K562 (cell line): ENCODE results near the gene KRT85. TPM values are rescaled to one million over a fixed set of nuclear protein-coding genes. Genes with fewer than 3 reads are reported as not detected.

Experiments used
- ATAC-seq: fragments of 200-7000 bp; cut with Tn5 transposase; 3 replicates; pipeline ENCODE4 v1.9.1; 2020; ENCODE audit warnings: moderate library complexity
- BruUV-seq: library from RNA; stranded (reverse); fragments of 400-500 nt; replicated peaks from 2 replicates; lab custom pipeline; 2021; lab: Mats Ljungman, UMichigan
- CTCF ChIA-PET: fragments of 300-600 bp; formaldehyde crosslinking; extraction: SDS; loops from one replicate; lab custom pipeline; 2021; ENCODE audit warnings: low intra/inter-chr PET ratio; lab: Yijun Ruan, JAX
- POLR2A ChIA-PET: fragments of 300-600, 350-650 bp; sonication (Branson Sonifier 250); formaldehyde crosslinking; extraction: SDS; loops from one replicate; lab custom pipeline; 2021; ENCODE audit warnings: antibody characterized with exemption, inconsistent platforms; lab: Yijun Ruan, JAX
- DNase-seq, 4 experiments: peaks; one replicate each; pipeline versions ENCODE4 v3.0.0 to v3.0.0-alpha.2; 2011 to 2018; ENCODE audit warnings: low spot score in 3 of 4, mixed read lengths in 3 of 4; ENCODE audit errors: extremely low read depth in 1 of 4
- FAIRE-seq: peaks from 2 replicates; lab custom pipeline; 2011; peaks lifted over from hg19 to GRCh38; lab: Jason Lieb, UNC
- H2AFZ ChIP-seq: 2 replicates; pipeline ENCODE4 v1.6.0; 2011; ENCODE audit warnings: low read depth, low read length, control low read depth, inconsistent platforms
- H3K27ac ChIP-seq: fragments of 200-600 bp; 3 replicates; pipeline ENCODE4 v1.8.0; 2011; ENCODE audit warnings: low read depth, mild to moderate bottlenecking, control low read depth, inconsistent platforms, low read length, moderate library complexity, mixed read lengths; ENCODE audit errors: extremely low read depth
- H3K27me3 ChIP-seq, 2 experiments: fragments of 300-600 bp in 1 of 2; 2 replicates in 1 of 2; 3 replicates in 1 of 2; pipeline versions ENCODE4 v1.6.0 to v1.8.0; 2011; ENCODE audit warnings: inconsistent platforms in 2 of 2, low read length in 2 of 2, mild to moderate bottlenecking in 1 of 2, mixed read lengths in 1 of 2, moderate library complexity in 1 of 2; ENCODE audit not compliant: control insufficient read depth in 2 of 2, insufficient read depth in 2 of 2
- H3K36me3 ChIP-seq: fragments of 300-600 bp; 3 replicates; pipeline ENCODE4 v1.8.0; 2011; ENCODE audit warnings: mild to moderate bottlenecking, low read length, inconsistent platforms; ENCODE audit not compliant: control insufficient read depth, insufficient read depth
- H3K4me1 ChIP-seq, 2 experiments: fragments of 200-600 bp in 1 of 2; replicated peaks in 1 of 2; 2 replicates in 1 of 2; 3 replicates in 1 of 2; pipeline versions ENCODE4 v1.5.1 to v1.8.0; 2011; ENCODE audit warnings: inconsistent platforms in 2 of 2, low read length in 2 of 2, mild to moderate bottlenecking in 1 of 2, mixed read lengths in 1 of 2, moderate library complexity in 1 of 2; ENCODE audit not compliant: control insufficient read depth in 2 of 2, insufficient read depth in 2 of 2
- H3K4me2 ChIP-seq: 2 replicates; pipeline ENCODE4 v1.6.1; 2011; ENCODE audit warnings: low read length, control low read depth, inconsistent platforms, mixed read lengths; ENCODE audit not compliant: insufficient read depth
- H3K4me3 ChIP-seq: fragments of 200-600 bp; sonication (generic), shearing (Covaris generic); 2 replicates; pipeline ENCODE4 v1.5.1; 2016; ENCODE audit warnings: control low read depth, inconsistent platforms
- H3K79me2 ChIP-seq: fragments of 200-600 bp; 3 replicates; pipeline ENCODE4 v1.8.0; 2011; ENCODE audit warnings: low read length, inconsistent platforms; ENCODE audit not compliant: control insufficient read depth, insufficient read depth
- H3K9ac ChIP-seq, 2 experiments: 2 replicates each; pipeline versions ENCODE4 v1.6.0 to v1.6.1; 2011; ENCODE audit warnings: low read depth in 2 of 2, low read length in 2 of 2, control low read depth in 1 of 2, inconsistent platforms in 1 of 2, mild to moderate bottlenecking in 1 of 2, mixed read lengths in 1 of 2; ENCODE audit not compliant: insufficient read depth in 1 of 2
- H3K9me1 ChIP-seq: one replicate; pipeline ENCODE4 v1.6.0; 2011; ENCODE audit warnings: inconsistent platforms, mild to moderate bottlenecking, low read length, moderate library complexity; ENCODE audit not compliant: control insufficient read depth, insufficient read depth
- H3K9me3 ChIP-seq: replicated peaks from 2 replicates; pipeline ENCODE4 v1.5.1; 2011; ENCODE audit warnings: low read depth, low read length, inconsistent platforms; ENCODE audit not compliant: control insufficient read depth, insufficient read depth
- H4K20me1 ChIP-seq: replicated peaks from 2 replicates; pipeline ENCODE4 v1.6.1; 2011; ENCODE audit warnings: low read length, inconsistent platforms, mixed read lengths; ENCODE audit not compliant: control insufficient read depth, insufficient read depth
- CTCF ChIP-seq, 3 experiments: IDR thresholded peaks in 2 of 3; conservative IDR thresholded peaks in 1 of 3; 2 replicates each; pipeline ENCODE4 v1.5.1; 2011 to 2012; ENCODE audit warnings: low read length in 3 of 3, mild to moderate bottlenecking in 3 of 3, control low read depth in 2 of 3, improper control_type of control experiment in 1 of 3, inconsistent platforms in 1 of 3, low read depth in 1 of 3, mixed read lengths in 1 of 3, moderate library complexity in 1 of 3; ENCODE audit not compliant: insufficient read depth in 2 of 3
- NFIC ChIP-seq: fragments of 450-650 bp; IDR thresholded peaks from 2 replicates; pipeline ENCODE4 v1.6.1; 2017; ENCODE audit warnings: mild to moderate bottlenecking, inconsistent platforms
- POLR3A ChIP-seq: IDR thresholded peaks from 2 replicates; pipeline ENCODE4 v1.6.1; 2011; ENCODE audit warnings: borderline replicate concordance, mild to moderate bottlenecking, moderate library complexity; ENCODE audit not compliant: insufficient read length, insufficient read depth; ENCODE audit errors: extremely low read depth
- WGBS: fragments of 100-300 bp; shearing (Covaris generic); methylation state at CpG from one replicate; pipeline ENCODE4 v1.1.6; 2016; ENCODE audit warnings: low coverage, mixed read lengths; ENCODE audit not compliant: insufficient coverage; ENCODE audit errors: missing lambda C conversion rate; 5-methylcytosine and 5-hydroxymethylcytosine counted together
- in situ Hi-C: fragments of 300-500 bp; cut with MboI; formaldehyde crosslinking; loops from 4 replicates; pipeline ENCODE4 v1.15.0; 2018; ENCODE audit warnings: inconsistent platforms, mixed read lengths
- intact Hi-C: fragments of 100-400 bp; cut with micrococcal nuclease; formaldehyde crosslinking; loops from 2 replicates; pipeline ENCODE4 v1.14.2; 2022
- polyA plus RNA-seq, 8 experiments: library from polyadenylated mRNA; depleted of rRNA in 4 of 8; stranded (reverse) in 5 of 8; unstranded in 3 of 8; fragments of >200 nt; fragmentation: Nextera tagmentation in 2 of 8; fragmentation: Illumina TruSeq in 1 of 8; extraction: Ambion mirVana in 2 of 8; extraction: Trizol in 1 of 8; gene quantifications; 2 replicates each; pipeline versions ENCODE4 v1.2.1 to v1.2.3, GENCODE V29; 2011 to 2014; ENCODE audit warnings: inconsistent platforms in 1 of 8, missing spikeins in 1 of 8
- total RNA-seq, 7 experiments: library from RNA; depleted of rRNA in 6 of 7; stranded (reverse); fragments of >200 nt in 6 of 7; fragmentation: Illumina TruSeq in 2 of 7; extraction: Trizol in 2 of 7; gene quantifications; 2 replicates each; pipeline versions ENCODE4 v1.2.1 to v1.2.3, GENCODE V29; 2011 to 2021; ENCODE audit warnings: low replicate concordance in 1 of 7
- TF ChIP-seq, protein P1 (sequence below): sonication (generic); formaldehyde crosslinking; IDR thresholded peaks from 2 replicates; pipeline ENCODE4 v1.8.0; 2023; ENCODE audit warnings: mild to moderate bottlenecking, missing genetic modification reagents

Gene KRT85
- total and polyA plus RNA-seq, 9 of the 15 experiments (the other 6 are each of a cell fraction or from before 2014, with no cell fraction given) = not detected

- intact Hi-C loops = no loop called here
- no peak for DNase-seq
Measured at GRCh38 chr12:52414936-52415335, 47.7 kb upstream of the KRT85 start.

DNA sequence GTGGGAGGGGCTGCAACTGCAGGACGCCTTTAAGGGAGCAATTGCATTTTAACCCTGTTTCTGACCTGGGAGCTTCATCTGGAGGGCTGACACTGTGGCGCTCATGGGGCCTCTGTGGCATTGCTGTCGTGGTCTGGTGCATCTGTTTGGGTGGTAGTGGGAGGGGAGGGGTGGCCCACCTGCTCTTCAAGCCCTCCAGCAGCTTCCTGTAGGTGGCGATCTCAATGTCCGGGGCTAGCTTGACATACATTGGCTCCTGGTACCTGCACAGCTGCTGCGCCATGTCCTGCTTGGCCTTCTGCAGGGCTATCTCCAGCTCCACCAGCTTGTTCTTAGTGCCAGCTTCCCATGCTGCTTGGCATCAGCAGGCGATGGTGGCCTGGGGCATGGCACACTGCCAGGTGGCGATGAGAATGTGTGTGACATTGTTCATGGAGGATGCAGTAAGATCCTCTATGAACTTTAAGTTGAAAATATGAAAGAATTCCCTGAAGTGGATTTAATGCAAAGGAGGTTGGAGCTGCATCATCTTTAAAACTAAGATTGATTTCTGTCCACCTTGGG, 46.6 kb upstream of the KRT85 start:
- Histone ChIP-seq H2AFZ (no peak overlapping the region), H3K9me3 (no peaks in the 10 kb centered on the region), H3K79me2 (no peaks in the 10 kb centered on the region), H3K9me1 (peaks cover 2% of the 10 kb centered on the region), H3K27ac (no peak overlapping the region), H3K4me2 (no peak overlapping the region), H3K9ac (no peak overlapping the region), H3K4me3 (no peak overlapping the region), H3K27me3 (peaks cover 0 to 25% of the 10 kb centered on the region in 2 experiments; a peak in 2 of 5 replicates), H4K20me1 (peaks cover 4% of the 10 kb centered on the region; the same call in 1 of the 2 replicates), H3K36me3 (no peaks in the 10 kb centered on the region), H3K4me1 (no peaks in the 10 kb centered on the region; a peak in 1 of 5 replicates)
- no peak for FAIRE-seq
- no TSS peak for BruUV-seq
- DNase-seq = peak in 1 of 4 experiments; percentile 4
- TF ChIP-seq, protein P1, sequence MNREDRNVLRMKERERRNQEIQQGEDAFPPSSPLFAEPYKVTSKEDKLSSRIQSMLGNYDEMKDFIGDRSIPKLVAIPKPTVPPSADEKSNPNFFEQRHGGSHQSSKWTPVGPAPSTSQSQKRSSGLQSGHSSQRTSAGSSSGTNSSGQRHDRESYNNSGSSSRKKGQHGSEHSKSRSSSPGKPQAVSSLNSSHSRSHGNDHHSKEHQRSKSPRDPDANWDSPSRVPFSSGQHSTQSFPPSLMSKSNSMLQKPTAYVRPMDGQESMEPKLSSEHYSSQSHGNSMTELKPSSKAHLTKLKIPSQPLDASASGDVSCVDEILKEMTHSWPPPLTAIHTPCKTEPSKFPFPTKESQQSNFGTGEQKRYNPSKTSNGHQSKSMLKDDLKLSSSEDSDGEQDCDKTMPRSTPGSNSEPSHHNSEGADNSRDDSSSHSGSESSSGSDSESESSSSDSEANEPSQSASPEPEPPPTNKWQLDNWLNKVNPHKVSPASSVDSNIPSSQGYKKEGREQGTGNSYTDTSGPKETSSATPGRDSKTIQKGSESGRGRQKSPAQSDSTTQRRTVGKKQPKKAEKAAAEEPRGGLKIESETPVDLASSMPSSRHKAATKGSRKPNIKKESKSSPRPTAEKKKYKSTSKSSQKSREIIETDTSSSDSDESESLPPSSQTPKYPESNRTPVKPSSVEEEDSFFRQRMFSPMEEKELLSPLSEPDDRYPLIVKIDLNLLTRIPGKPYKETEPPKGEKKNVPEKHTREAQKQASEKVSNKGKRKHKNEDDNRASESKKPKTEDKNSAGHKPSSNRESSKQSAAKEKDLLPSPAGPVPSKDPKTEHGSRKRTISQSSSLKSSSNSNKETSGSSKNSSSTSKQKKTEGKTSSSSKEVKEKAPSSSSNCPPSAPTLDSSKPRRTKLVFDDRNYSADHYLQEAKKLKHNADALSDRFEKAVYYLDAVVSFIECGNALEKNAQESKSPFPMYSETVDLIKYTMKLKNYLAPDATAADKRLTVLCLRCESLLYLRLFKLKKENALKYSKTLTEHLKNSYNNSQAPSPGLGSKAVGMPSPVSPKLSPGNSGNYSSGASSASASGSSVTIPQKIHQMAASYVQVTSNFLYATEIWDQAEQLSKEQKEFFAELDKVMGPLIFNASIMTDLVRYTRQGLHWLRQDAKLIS (CRISPR knock-in tag) = no peak
- TF ChIP-seq NFIC (0 out of 2 replicates have a peak, but pooled peaks have one; percentile 15), CTCF (IDR thresholded peaks at IDR 0.05 in 2 of 3, conservative IDR thresholded peaks at IDR 0.05 in 1 of 3; ENCODE audit: insufficient read depth in 2 of 3, low read depth in 1 of 3, low read length in 3 of 3) (0 out of 6 replicates have a peak, but pooled peaks of 1 of the 3 experiments have one; percentile 23)
- in situ Hi-C loops = no loop called here
- no peak for ATAC-seq
- ChIA-PET CTCF (no interaction called here), POLR2A (interaction anchor here (0.6 to 1.7 kb wide), 3 partner anchors 16 to 176 kb away, joined by 3 to 4 read pairs (median 4); no protein-coding TSS in a partner anchor)
- intact Hi-C loops = no loop called here
- WGBS = 0% methylated on average over 6 of the region's 8 CpGs

More at GRCh38 chr12:52414936-52415335, 47.7 kb upstream of the KRT85 start:
- POLR2A ChIA-PET = interaction anchor here (0.9 kb wide), 1 partner anchor 147 kb away, joined by 4 read pairs; no protein-coding TSS in a partner anchor
- WGBS = 0% methylated on average over 5 of the region's 5 CpGs
- no peak for TF ChIP-seq POLR3A
- Histone ChIP-seq H3K9me3 (no peaks in the 10 kb centered on the region), H3K9me1 (peaks cover 3% of the 10 kb centered on the region), H3K4me2 (no peak overlapping the region), H3K4me3 (no peak overlapping the region), H4K20me1 (peaks cover 7% of the 10 kb centered on the region; the same call in 1 of the 2 replicates), H3K27me3 (peaks cover 0 to 25% of the 10 kb centered on the region in 2 experiments; a peak in 2 of 5 replicates), H3K9ac (no peak overlapping the region), H2AFZ (no peak overlapping the region), H3K27ac (no peak overlapping the region), H3K79me2 (no peaks in the 10 kb centered on the region), H3K4me1 (no peaks in the 10 kb centered on the region; a peak in 1 of 5 replicates), H3K36me3 (no peaks in the 10 kb centered on the region)
- in situ Hi-C loops = no loop called here
- CTCF ChIA-PET = no interaction called here
- BruUV-seq = no TSS peak
- ATAC-seq (no peak), FAIRE-seq (no peak)
